G401.6 (cell line): ENCODE data around the gene EFNA5.
A peak's percentile ranks its signal among the peaks of the same experiment; 100 is the strongest.

Source experiments
- FAIRE-seq: peaks from 2 replicates; lab custom pipeline; 2012; peaks lifted over from hg19 to GRCh38; lab: Jason Lieb, UNC

Gene EFNA5

DNA sequence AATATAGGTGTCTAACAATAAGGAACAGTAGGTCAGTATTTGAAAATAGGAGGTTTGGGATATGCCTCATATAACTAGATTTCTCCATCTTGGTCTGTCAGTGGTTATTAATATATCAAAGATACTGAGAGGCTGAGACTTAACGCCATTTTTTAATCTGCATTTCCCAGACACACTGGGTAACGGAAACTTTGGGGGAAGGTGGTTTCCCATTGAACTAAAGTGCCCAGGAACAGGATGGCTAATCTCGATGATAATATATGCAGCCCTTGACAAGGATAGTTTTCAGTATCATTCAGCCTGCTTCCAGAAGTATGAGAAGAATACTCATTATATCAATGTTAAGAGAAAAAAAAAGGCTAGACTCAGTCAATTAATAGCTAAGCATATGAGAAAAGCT is 30.7 kb downstream of the EFNA5 start:
- FAIRE-seq: no peak

- FAIRE-seq: no peak
Observed at GRCh38 chr5:107636555-107636954, 34.2 kb downstream of the EFNA5 start.

GRCh38 chr5:107636068-107636467 is 34.7 kb downstream of the EFNA5 start:
- no peak for FAIRE-seq

DNA sequence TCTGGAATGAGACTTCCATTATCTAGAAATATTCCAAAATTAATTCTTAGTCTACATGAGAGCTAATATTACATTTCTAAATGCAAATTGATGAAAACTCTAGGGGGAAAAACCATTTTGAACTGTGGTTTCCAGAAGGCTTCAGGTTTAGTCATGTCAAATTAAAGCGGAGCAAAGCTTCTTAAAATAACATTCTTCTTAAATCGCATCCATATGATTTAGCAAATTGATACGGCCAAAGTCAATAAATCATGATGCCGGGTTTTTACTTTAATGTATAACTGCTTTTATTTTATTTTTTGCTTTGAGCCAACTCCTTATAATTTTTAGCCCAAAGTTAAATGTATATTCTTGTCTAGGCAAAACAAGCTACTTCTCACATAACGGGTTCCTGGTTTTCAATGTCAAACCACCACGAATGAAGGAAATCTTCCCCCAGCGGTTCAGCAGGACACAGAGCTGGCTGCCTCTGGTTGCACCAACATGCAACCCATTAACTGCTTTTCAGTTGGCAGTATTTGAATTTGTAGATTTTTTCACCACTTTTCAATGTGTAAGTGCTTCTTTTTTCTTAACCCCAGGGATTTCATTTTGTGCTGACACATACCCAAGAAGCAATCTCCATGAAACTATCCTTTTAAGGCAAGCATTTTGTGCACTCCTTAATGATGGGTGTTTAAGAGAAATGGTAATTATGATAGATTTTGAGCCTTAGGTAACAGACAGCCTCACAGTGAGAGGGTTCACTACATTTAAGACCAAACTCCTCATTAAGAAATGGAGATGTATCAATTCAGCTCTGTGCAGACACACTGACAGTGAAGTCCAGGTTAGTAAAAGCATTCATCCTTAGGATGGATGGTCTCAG is 35.5 kb downstream of the EFNA5 start:
- no peak for FAIRE-seq

- FAIRE-seq: no peak
Observed at GRCh38 chr5:107633171-107633901, 37.4 kb downstream of the EFNA5 start.

DNA sequence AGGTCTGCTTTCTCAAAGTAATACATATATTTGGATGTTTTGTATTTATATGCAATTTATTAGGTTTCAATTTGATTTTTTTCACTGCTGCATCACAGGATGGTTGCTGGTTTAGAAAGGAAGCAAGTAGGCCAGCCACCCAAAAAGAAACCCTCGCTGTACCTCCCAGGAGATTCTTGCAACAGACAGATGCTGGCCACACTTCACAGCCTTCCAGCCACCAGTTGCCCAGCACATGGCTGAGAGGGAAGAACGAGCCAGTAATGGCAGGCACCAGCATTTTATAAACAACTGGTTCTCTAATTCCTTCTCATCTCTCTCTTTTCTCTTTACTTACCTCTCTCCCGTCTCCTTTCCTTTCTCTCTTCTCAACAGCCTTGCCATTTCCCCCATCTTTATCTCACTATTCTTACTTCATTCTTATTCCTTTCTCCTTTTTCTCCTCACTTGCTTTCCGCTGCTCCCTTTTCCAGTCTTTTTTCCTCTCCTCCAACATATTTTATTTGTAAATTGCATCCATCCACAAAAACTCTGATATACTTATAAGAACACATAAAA is 38.9 kb downstream of the EFNA5 start:
- FAIRE-seq: no peak

DNA sequence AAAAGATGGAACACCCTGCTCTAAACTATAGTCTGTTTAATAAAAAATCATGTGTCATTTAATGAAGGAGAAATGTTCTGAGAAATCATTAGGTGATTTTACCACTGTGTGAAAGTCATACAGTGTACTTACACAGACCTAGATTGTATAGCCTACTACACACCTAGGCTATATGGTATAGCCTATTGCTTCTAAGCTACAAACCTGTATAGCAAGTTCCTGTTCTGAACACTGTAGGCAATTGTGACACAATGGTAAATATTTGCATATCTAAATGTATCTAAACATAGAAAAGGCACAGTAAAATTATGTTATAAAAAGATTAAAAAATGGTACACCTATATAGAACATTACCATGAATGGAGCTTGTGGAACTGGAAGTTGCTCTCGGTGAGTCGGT is 40.6 kb downstream of the EFNA5 start:
- no peak for FAIRE-seq

DNA sequence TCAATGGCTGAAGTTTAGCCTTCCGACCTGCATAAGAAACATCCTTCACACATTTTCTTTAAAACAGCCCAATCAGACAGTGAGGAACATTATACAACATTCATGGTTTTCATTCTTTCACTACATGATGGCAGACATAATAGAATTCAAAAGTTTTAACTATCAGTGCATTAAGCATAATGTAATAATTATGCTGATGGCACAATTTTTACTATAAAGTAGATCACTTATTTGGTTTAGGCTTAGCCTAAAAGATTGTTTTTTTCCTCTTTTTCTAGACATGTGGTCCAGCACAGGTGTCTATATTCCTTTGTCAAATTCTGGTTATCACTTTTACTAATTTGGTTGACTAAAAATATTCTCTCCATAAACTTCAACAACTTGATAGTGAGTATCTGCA is 46.5 kb downstream of the EFNA5 start:
- peak; percentile 23 for FAIRE-seq

GRCh38 chr5:107621089-107621488 is 49.6 kb downstream of the EFNA5 start:
- no peak for FAIRE-seq

- FAIRE-seq: no peak
Observed at GRCh38 chr5:107619781-107620180, 51.0 kb downstream of the EFNA5 start.

DNA sequence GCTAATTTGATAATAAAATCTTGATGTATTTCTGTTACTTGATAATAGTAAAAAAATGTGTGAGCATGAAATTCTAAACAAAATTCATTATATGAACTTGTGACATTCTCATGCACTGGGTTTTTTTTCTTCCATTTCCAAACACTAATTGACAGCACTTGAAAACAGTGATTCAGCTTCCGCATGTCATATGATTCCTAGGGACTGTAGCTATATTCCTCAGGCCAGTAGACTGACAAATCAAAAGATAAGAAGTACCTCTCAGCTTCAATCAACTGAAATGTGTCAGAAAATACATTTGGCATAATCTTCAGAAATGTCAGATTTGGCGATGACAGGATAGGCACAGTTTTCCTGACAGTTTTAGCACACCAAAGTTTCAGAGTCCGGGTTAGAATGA is 52.5 kb downstream of the EFNA5 start:
- FAIRE-seq: no peak

DNA sequence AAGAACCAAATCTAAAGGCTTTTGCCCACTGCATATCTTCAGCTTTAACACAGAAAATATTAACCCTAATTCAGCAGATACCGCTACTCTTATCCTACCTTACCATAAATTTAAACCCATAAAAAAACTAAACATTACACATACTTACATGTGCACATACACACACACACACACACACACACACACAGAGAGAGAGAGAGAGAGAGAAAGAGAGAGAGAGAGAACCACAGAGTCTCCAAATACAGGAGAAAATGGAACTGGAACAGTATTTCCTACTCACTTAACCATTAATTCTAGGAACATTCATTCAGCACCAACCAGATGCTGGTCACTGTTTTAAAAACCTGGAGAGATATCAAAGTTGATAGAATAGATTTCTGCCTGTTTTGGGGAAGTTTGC is 53.7 kb downstream of the EFNA5 start:
- no peak for FAIRE-seq

DNA sequence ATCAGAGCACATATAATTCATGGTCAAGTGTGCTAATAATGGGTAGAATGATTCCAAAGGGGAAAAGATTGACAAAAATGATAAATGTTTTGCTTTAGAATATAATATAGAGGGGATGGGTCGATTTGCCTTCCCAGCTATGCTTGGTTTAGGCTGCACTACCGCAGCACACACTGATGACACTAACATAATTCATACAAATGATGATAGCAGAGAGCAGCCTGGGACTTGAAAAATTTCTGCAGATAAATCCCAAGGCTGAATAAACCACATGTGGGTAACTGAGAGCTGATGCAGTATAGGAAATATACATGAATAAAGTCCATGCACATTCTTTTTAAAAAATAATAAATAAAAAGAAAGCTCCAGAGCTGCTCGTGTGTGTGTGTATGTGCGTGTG is 54.5 kb downstream of the EFNA5 start:
- FAIRE-seq: no peak

GRCh38 chr5:107615299-107615817 is 55.4 kb downstream of the EFNA5 start:
- FAIRE-seq: no peak

DNA sequence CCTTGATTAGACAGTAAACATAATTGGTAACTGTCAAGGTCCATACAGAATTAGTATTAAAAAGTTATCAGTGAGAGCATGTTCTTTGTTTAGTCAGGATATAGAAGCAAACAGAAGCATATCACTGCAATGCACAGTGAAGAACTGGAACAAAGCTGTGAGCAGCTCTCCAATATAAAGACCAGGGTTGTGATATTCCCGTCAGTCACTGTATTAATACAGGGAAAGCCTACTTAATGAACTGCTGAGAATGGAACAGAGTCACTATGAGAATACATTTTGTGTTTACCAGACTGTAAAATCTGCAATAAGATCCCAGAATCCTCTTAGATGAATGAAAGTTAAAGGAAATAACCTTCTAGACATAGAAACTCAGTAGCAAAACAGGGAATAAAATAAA is 58.2 kb downstream of the EFNA5 start:
- no peak for FAIRE-seq

GRCh38 chr5:107610798-107611197 is 59.9 kb downstream of the EFNA5 start:
- no peak for FAIRE-seq

DNA sequence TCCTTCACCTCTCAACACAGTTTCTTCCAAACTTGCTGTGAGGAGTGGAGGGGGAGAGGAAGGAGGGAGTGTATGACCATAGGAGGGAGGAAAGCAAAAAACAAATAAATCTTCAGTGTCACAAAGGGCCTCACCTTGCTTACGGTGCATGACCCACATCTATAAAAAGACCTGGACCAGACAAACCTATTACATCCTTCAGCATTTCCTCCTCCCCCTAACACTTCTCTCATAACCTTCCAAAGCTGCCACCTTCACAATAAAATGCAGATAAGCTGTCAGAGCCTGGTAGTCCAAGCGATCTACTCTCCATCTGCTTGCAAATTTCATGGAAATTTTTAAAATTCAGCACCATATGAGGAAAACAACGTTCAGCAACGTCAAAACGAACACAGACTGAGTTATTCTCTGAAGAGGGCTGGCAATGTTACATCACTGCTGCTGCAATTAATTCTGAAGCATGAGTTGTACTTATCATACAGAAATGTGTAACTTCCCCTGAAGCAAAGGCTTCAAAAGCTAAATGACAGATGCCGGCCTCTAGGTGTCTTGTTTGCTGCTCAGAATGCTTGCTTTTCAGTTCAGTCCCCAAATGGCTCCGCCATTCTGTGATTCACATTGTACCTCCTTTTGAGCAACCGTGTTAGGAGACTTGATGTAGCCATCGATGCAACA is 62.9 kb downstream of the EFNA5 start:
- no peak for FAIRE-seq

GRCh38 chr5:107607196-107607595 is 63.5 kb downstream of the EFNA5 start:
- FAIRE-seq: no peak

DNA sequence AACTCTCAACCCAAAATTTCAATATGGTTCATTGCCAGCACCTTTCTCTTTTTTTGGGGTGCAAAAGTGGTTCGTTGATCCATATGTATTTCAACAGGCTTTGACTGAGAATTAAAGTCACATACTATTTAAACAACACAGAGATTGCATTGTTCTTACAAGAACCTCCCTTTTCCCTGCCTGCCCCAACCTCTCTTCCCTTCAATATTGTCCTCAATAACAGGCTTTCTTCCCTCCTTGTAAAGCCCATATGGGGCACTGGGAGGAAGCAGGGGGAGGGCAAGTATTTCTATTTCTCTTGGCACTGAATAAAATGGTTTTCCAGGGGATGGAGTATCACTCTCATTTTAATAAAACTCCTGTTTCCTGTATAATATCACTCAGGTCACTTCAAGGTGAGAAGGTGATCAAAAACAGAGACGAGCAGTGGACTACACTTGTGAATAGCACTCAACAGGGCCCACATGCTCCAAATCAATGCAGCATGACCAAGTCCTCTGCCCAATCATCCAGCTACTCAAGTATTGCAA is 65.1 kb downstream of the EFNA5 start:
- FAIRE-seq: no peak

- no peak for FAIRE-seq
Observed at GRCh38 chr5:107604990-107605389, 65.7 kb downstream of the EFNA5 start.

DNA sequence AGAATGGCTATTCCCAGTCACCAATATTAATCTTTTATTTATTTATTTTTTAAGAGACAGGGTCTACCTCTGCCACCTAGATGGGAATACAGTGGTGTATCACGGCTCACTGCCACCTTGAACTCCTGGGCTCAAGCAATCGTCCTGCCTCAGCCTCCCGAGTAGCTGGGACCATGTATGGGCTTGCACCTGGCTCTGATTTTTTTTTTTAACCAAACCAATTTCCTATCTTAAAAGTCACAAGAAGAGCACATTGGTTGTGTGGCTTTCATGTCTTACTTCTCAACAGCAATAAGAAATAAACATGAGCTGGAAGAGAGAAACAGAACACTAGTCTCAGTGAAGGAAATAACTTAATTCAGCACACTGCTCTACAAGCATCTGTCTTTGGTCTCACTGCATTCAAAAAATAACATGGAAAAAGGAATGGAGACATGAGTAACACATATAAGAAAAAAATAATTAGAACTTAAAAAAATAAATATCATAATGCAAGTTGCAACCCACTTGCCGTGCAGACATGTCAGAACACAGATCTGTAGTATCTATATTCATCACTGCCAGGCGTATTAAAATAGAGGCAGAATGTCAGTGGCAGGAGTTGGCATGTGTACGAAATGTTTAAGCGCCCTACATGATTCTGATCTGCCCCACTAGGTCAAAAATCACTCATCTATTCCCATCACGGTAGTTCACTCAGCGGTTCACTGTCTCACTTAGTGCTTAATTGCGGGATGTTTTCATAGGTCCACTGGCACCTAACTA is 66.4 kb downstream of the EFNA5 start:
- FAIRE-seq: no peak

- no peak for FAIRE-seq
Observed at GRCh38 chr5:107603349-107603748, 67.4 kb downstream of the EFNA5 start.
